ENCODE results near the gene RBMS1.
A peak's percentile ranks its signal among the peaks of the same experiment; 100 is the strongest.

The RBMS1 gene

GRCh38 chr2:160493227-160494028, at the start of gene RBMS1:
Gene RBMS1 (minus strand): TSS chr2:160493807. CDS start chr2:160493363, 444 bp downstream.
- FAIRE-seq (no peak), DNase-seq (ENCODE audit: low spot score) (peak; percentile 83)

GRCh38 chr2:160541745-160542144, 48.1 kb upstream of the RBMS1 start:
- FAIRE-seq (no peak), DNase-seq (ENCODE audit: low spot score) (no peak)

GRCh38 chr2:160538559-160539355, 45.1 kb upstream of the RBMS1 start:
- DNase-seq (ENCODE audit: low spot score) (no peak), FAIRE-seq (peak; percentile 27)

- DNase-seq (ENCODE audit: low spot score) = no peak
- no peak for FAIRE-seq
Measured at GRCh38 chr2:160538115-160538514, 44.5 kb upstream of the RBMS1 start.

- no peak for DNase-seq (ENCODE audit: low spot score)
- FAIRE-seq = no peak
Measured at GRCh38 chr2:160534996-160535395, 41.4 kb upstream of the RBMS1 start.

- no peak for FAIRE-seq
- DNase-seq (ENCODE audit: low spot score) = no peak
Measured at GRCh38 chr2:160534249-160534648, 40.6 kb upstream of the RBMS1 start.

GRCh38 chr2:160533482-160533881, 39.9 kb upstream of the RBMS1 start:
- no peak for FAIRE-seq
- DNase-seq (ENCODE audit: low spot score) = no peak

- DNase-seq (ENCODE audit: low spot score) (no peak), FAIRE-seq (peak; percentile 59)
Measured at GRCh38 chr2:160532388-160532787, 38.8 kb upstream of the RBMS1 start.

- DNase-seq (ENCODE audit: low spot score) (no peak), FAIRE-seq (no peak)
Measured at GRCh38 chr2:160522951-160523710, 29.5 kb upstream of the RBMS1 start.

- FAIRE-seq (no peak), DNase-seq (ENCODE audit: low spot score) (no peak)
Measured at GRCh38 chr2:160517731-160518130, 24.1 kb upstream of the RBMS1 start.

GRCh38 chr2:160516547-160517365, 23.1 kb upstream of the RBMS1 start:
- DNase-seq (ENCODE audit: low spot score) (peak; percentile 12), FAIRE-seq (no peak)

GRCh38 chr2:160515120-160515519, 21.5 kb upstream of the RBMS1 start:
- DNase-seq (ENCODE audit: low spot score) (no peak), FAIRE-seq (no peak)

GRCh38 chr2:160513120-160513519, 19.5 kb upstream of the RBMS1 start:
- FAIRE-seq (no peak), DNase-seq (ENCODE audit: low spot score) (no peak)

- DNase-seq (ENCODE audit: low spot score) (no peak), FAIRE-seq (no peak)
Measured at GRCh38 chr2:160512491-160512890, 18.9 kb upstream of the RBMS1 start.

- no peak for DNase-seq (ENCODE audit: low spot score)
Measured at GRCh38 chr2:160510617-160511016, 17.0 kb upstream of the RBMS1 start.

GRCh38 chr2:160509016-160509415, 15.4 kb upstream of the RBMS1 start:
- no peak for DNase-seq (ENCODE audit: low spot score)
- FAIRE-seq = no peak

More at GRCh38 chr2:160510617-160511016, 17.0 kb upstream of the RBMS1 start:
- FAIRE-seq = no peak

- no peak for FAIRE-seq
- no peak for DNase-seq (ENCODE audit: low spot score)
Measured at GRCh38 chr2:160507464-160507863, 13.9 kb upstream of the RBMS1 start.

- DNase-seq (ENCODE audit: low spot score) = no peak
- FAIRE-seq = no peak
Measured at GRCh38 chr2:160507046-160507407, 13.4 kb upstream of the RBMS1 start.

GRCh38 chr2:160506371-160507045, 12.9 kb upstream of the RBMS1 start:
- FAIRE-seq (no peak), DNase-seq (ENCODE audit: low spot score) (no peak)

GRCh38 chr2:160505256-160505655, 11.6 kb upstream of the RBMS1 start:
- FAIRE-seq = no peak
- DNase-seq (ENCODE audit: low spot score) = no peak
